OCI-LY3 (cell line): ENCODE results near the gene ZNF746.

ENCODE experiments used
- CTCF ChIP-seq: fragments of 200-600, 300-600 bp; sonication (generic); IDR thresholded peaks from 2 replicates; pipeline ENCODE4 v1.5.1; 2014; ENCODE audit warnings: antibody characterized with exemption, low read length, low read depth
- EZH2phosphoT487 ChIP-seq: fragments of 200-600 bp; shearing (Covaris generic); IDR thresholded peaks from 2 replicates; pipeline ENCODE4 v1.6.1; 2018; ENCODE audit warnings: antibody characterized with exemption, mixed run types, low read depth

GRCh38 chr7:149476791-149477190 is 20.8 kb downstream of the ZNF746 start:
- TF ChIP-seq CTCF (no peak), EZH2phosphoT487 (no peak)
